GM10266 (cell line): ENCODE results near the gene NOP53.
"Not testable (repeated sequence)": the region's sequence is repeated elsewhere in the genome, so short reads cannot be mapped to it uniquely, and the experiment has no call there.

ENCODE experiments used
- DNase-seq: peaks from one replicate; pipeline ENCODE4 v3.0.0; 2012; ENCODE audit errors: extremely low spot score
- CTCF ChIP-seq: IDR thresholded peaks from 2 replicates; pipeline ENCODE4 v1.5.1; 2012; ENCODE audit warnings: mild to moderate bottlenecking, low read depth; ENCODE audit not compliant: control insufficient read depth, insufficient read depth; ENCODE audit errors: missing control alignments

The NOP53 gene

GRCh38 chr19:47756953-47757608 lies 11.7 kb downstream of the NOP53 start:
- TF ChIP-seq CTCF, result no peak

GRCh38 chr19:47757617-47758442 lies 12.5 kb downstream of the NOP53 start:
- TF ChIP-seq CTCF, result no peak
- DNase-seq, result no peak

More at GRCh38 chr19:47756953-47757608, 11.7 kb downstream of the NOP53 start:
- no peak for DNase-seq

GRCh38 chr19:47758443-47758804 lies 13.1 kb downstream of the NOP53 start:
- no peak for TF ChIP-seq CTCF
- DNase-seq, result no peak

- no peak for TF ChIP-seq CTCF
- DNase-seq, result no peak
These were observed 15.3 kb downstream of the NOP53 start for GRCh38 chr19:47760632-47760999.

- TF ChIP-seq CTCF, result no peak
- DNase-seq, result no peak
These were observed 16.2 kb downstream of the NOP53 start for GRCh38 chr19:47761566-47761965.

GRCh38 chr19:47762151-47762550 lies 16.8 kb downstream of the NOP53 start:
- no peak for TF ChIP-seq CTCF
- no peak for DNase-seq

GRCh38 chr19:47762615-47763308 lies 17.4 kb downstream of the NOP53 start:
- DNase-seq, result no peak
- TF ChIP-seq CTCF, result no peak

- DNase-seq, result not testable (repeated sequence)
These were observed 19.4 kb downstream of the NOP53 start for GRCh38 chr19:47764705-47765104.
